HCT116 (cell line): Measurements from ENCODE around the gene DHCR24. TPM values are rescaled to one million over a fixed set of nuclear protein-coding genes. Genes with fewer than 3 reads are reported as not detected.

Experiments
- ATAC-seq: fragments of 200-7000 bp; cut with Tn5 transposase; 2 replicates; pipeline ENCODE4 v1.9.1; 2020; ENCODE audit warnings: mild to moderate bottlenecking, moderate library complexity
- BruUV-seq: library from RNA; stranded (reverse); fragments of 400-500 nt; replicated peaks from 2 replicates; lab custom pipeline; 2021; lab: Mats Ljungman, UMichigan
- CTCF ChIA-PET: fragments of 300-600 bp; sonication (Branson Sonifier 250); formaldehyde crosslinking; loops from one replicate; lab custom pipeline; 2021; ENCODE audit warnings: antibody characterized with exemption; lab: Charles Lee
- POLR2A ChIA-PET: fragments of 300-600, 350-600 bp; sonication (Branson Sonifier 250); formaldehyde crosslinking; loops from one replicate; lab custom pipeline; 2021; ENCODE audit warnings: antibody characterized with exemption; lab: Charles Lee
- RAD21 ChIA-PET, 2 experiments: fragments of 300-600 bp; sonication (Branson Sonifier 250); formaldehyde crosslinking; loops; one replicate each; lab custom pipeline; 2023; ENCODE audit warnings: low total read pairs in 2 of 2; ENCODE audit not compliant: uncharacterized antibody in 2 of 2, unreplicated experiment in 2 of 2, low non-redundant PET in 1 of 2; lab: Charles Lee
- DNase-seq: peaks from one replicate; pipeline ENCODE4 v3.0.0-alpha.2; 2010; ENCODE audit warnings: low read depth, low spot score
- H2AFZ ChIP-seq: fragments of 200-600 bp; shearing (Covaris generic), sonication (generic); 2 replicates; pipeline ENCODE4 v1.6.1; 2017; ENCODE audit warnings: low read depth, mixed run types, mixed read lengths, antibody characterized with exemption, low read length; ENCODE audit not compliant: poor library complexity, severe bottlenecking
- H3K27ac ChIP-seq: 2 replicates; pipeline ENCODE4 v1.5.1; 2012; ENCODE audit warnings: low read depth, low read length
- H3K27me3 ChIP-seq: fragments of 200-600 bp; sonication (generic); 2 replicates; pipeline ENCODE4 v1.6.1; 2016; ENCODE audit warnings: mixed run types, low read length, mixed read lengths; ENCODE audit not compliant: insufficient read depth
- H3K36me3 ChIP-seq, 2 experiments: fragments of 200-500 bp in 1 of 2; fragments of 200-600 bp in 1 of 2; sonication (Bioruptor generic) in 1 of 2; sonication (generic) in 1 of 2; 2 replicates each; pipeline versions ENCODE4 v1.5.1 to v1.6.1; 2014 to 2016; ENCODE audit warnings: low read length in 2 of 2, inconsistent platforms in 1 of 2, mixed read lengths in 1 of 2, mixed run types in 1 of 2; ENCODE audit not compliant: insufficient read depth in 2 of 2, control insufficient read depth in 1 of 2
- H3K4me1 ChIP-seq, 2 experiments: fragments of 200-600 bp in 1 of 2; sonication (generic) in 1 of 2; 2 replicates each; pipeline versions ENCODE4 v1.5.1 to v1.6.1; 2012 to 2017; ENCODE audit warnings: low read length in 2 of 2, inconsistent platforms in 1 of 2, mild to moderate bottlenecking in 1 of 2, mixed read lengths in 1 of 2, mixed run types in 1 of 2, moderate library complexity in 1 of 2; ENCODE audit not compliant: insufficient read depth in 2 of 2, control insufficient read depth in 1 of 2
- H3K4me2 ChIP-seq: fragments of 200-600 bp; sonication (generic); 2 replicates; pipeline ENCODE4 v1.6.1; 2017; ENCODE audit warnings: mixed run types, low read length, mixed read lengths
- H3K4me3 ChIP-seq, 2 experiments: fragments of 200-600 bp in 1 of 2; sonication (generic) in 1 of 2; replicated peaks in 1 of 2; 2 replicates each; pipeline ENCODE4 v1.5.1; 2011 to 2016; ENCODE audit warnings: low read length in 2 of 2, control low read depth in 1 of 2, low read depth in 1 of 2, mild to moderate bottlenecking in 1 of 2, mixed read lengths in 1 of 2, mixed run types in 1 of 2
- H3K79me2 ChIP-seq: fragments of 200-600 bp; sonication (generic); 2 replicates; pipeline ENCODE4 v1.6.1; 2017; ENCODE audit warnings: mild to moderate bottlenecking, mixed run types, low read length, moderate library complexity, mixed read lengths; ENCODE audit not compliant: insufficient read depth
- H3K9ac ChIP-seq: fragments of 200-600 bp; sonication (generic); 2 replicates; pipeline ENCODE4 v1.6.1; 2016; ENCODE audit warnings: low read length, mixed read lengths
- H3K9me2 ChIP-seq: fragments of 200-600 bp; sonication (generic), shearing (Covaris generic); 2 replicates; pipeline ENCODE4 v1.6.1; 2017; ENCODE audit warnings: mixed run types, mild to moderate bottlenecking, moderate library complexity; ENCODE audit not compliant: insufficient read depth
- H3K9me3 ChIP-seq, 2 experiments: fragments of 200-500 bp in 1 of 2; fragments of 200-600 bp in 1 of 2; sonication (Bioruptor generic) in 1 of 2; sonication (generic) in 1 of 2; 2 replicates each; pipeline ENCODE4 v1.6.1; 2014 to 2017; ENCODE audit warnings: low read length in 2 of 2, mixed read lengths in 2 of 2, inconsistent platforms in 1 of 2, low read depth in 1 of 2, mild to moderate bottlenecking in 1 of 2, mixed run types in 1 of 2, moderate library complexity in 1 of 2; ENCODE audit not compliant: control insufficient read depth in 1 of 2, insufficient read depth in 1 of 2
- H4K20me1 ChIP-seq: fragments of 200-600 bp; sonication (generic), shearing (Covaris generic); 2 replicates; pipeline ENCODE4 v1.6.1; 2017; ENCODE audit warnings: mixed run types, mild to moderate bottlenecking, moderate library complexity; ENCODE audit not compliant: insufficient read depth
- ATF3 ChIP-seq: IDR thresholded peaks from 2 replicates; pipeline ENCODE4 v1.6.1; 2012
- CEBPB ChIP-seq: IDR thresholded peaks from 2 replicates; pipeline ENCODE4 v1.6.1; 2012; ENCODE audit warnings: low read depth
- CTCF ChIP-seq, 3 experiments: fragments of 200-600 bp in 1 of 3; sonication (generic) in 1 of 3; IDR thresholded peaks in 2 of 3; conservative IDR thresholded peaks in 1 of 3; 2 replicates each; pipeline ENCODE4 v1.5.1; 2012 to 2017; ENCODE audit warnings: low read depth in 2 of 3, low read length in 2 of 3, antibody characterized with exemption in 1 of 3, borderline replicate concordance in 1 of 3, control low read depth in 1 of 3, mild to moderate bottlenecking in 1 of 3, mixed read lengths in 1 of 3, mixed run types in 1 of 3, moderate library complexity in 1 of 3; ENCODE audit not compliant: insufficient read depth in 1 of 3
- ELF1 ChIP-seq: IDR thresholded peaks from 2 replicates; pipeline ENCODE4 v1.6.1; 2012; ENCODE audit warnings: low read depth, borderline replicate concordance
- MAX ChIP-seq: IDR thresholded peaks from 2 replicates; pipeline ENCODE4 v1.6.1; 2012
- POLR2A ChIP-seq: IDR thresholded peaks from 2 replicates; pipeline ENCODE4 v1.7.0; 2011; ENCODE audit warnings: borderline replicate concordance; ENCODE audit not compliant: insufficient read depth, insufficient read length; ENCODE audit errors: extremely low read depth
- POLR2AphosphoS5 ChIP-seq: IDR thresholded peaks from 2 replicates; pipeline ENCODE4 v1.6.1; 2011; ENCODE audit warnings: mild to moderate bottlenecking, low read depth, low read length, moderate library complexity
- RAD21 ChIP-seq: IDR thresholded peaks from 2 replicates; pipeline ENCODE4 v1.6.1; 2012; ENCODE audit warnings: low read depth, mild to moderate bottlenecking
- SRF ChIP-seq: IDR thresholded peaks from 2 replicates; pipeline ENCODE4 v1.6.1; 2012; ENCODE audit warnings: low read depth
- intact Hi-C: fragments of 100-400 bp; cut with micrococcal nuclease; formaldehyde crosslinking; loops from 2 replicates; pipeline ENCODE4 v1.10.0; 2022
- total RNA-seq: library from RNA; stranded (reverse); gene quantifications from one replicate; pipeline ENCODE4 v1.2.1, GENCODE V29; 2021; ENCODE audit not compliant: unreplicated experiment

The DHCR24 gene
- total RNA-seq, 1 experiment from 2014 or later, result 132 TPM

GRCh38 chr1:54928327-54928726, 41.3 kb upstream of the DHCR24 start:
- ChIA-PET CTCF (no interaction called here), RAD21 (no interaction called here), POLR2A (no interaction called here)
- no peaks in the 10 kb centered on the region for H3K27me3 ChIP-seq
- no peaks in the 10 kb centered on the region for H3K36me3 ChIP-seq
- H3K4me3 ChIP-seq, result no peak overlapping the region
- intact Hi-C loops, result no loop called here
- no peak for TF ChIP-seq RAD21
- DNase-seq, result no peak
- no peak overlapping the region for H3K27ac ChIP-seq
- no peaks in the 10 kb centered on the region for H3K9me3 ChIP-seq
- H3K4me1 ChIP-seq, result 0 out of 4 replicates have a peak, but pooled peaks cover 0 to 3% of the 10 kb centered on the region in 2 experiments
- H3K9ac ChIP-seq, result no peak overlapping the region
- no peaks in the 10 kb centered on the region for H3K79me2 ChIP-seq
- no peaks in the 10 kb centered on the region; the same call in 1 of the 2 replicates for H3K9me2 ChIP-seq
- H2AFZ ChIP-seq, result no peak overlapping the region
- H4K20me1 ChIP-seq, result no peaks in the 10 kb centered on the region
- no peak for ATAC-seq
- BruUV-seq, result no TSS peak
- no peak overlapping the region for H3K4me2 ChIP-seq

- Histone ChIP-seq H3K4me1 (0 out of 4 replicates have a peak, but pooled peaks cover 0 to 3% of the 10 kb centered on the region in 2 experiments), H3K27me3 (no peaks in the 10 kb centered on the region; the same call in 1 of the 2 replicates), H3K79me2 (no peaks in the 10 kb centered on the region), H3K4me2 (no peak overlapping the region), H3K4me3 (no peak overlapping the region), H3K36me3 (no peaks in the 10 kb centered on the region), H3K9ac (no peak overlapping the region), H4K20me1 (no peaks in the 10 kb centered on the region), H3K9me3 (no peaks in the 10 kb centered on the region), H3K27ac (no peak overlapping the region), H3K9me2 (no peaks in the 10 kb centered on the region; the same call in 1 of the 2 replicates), H2AFZ (no peak overlapping the region)
- no TSS peak for BruUV-seq
- POLR2A ChIA-PET, result no interaction called here
- RAD21 ChIA-PET, result no interaction called here
- CTCF ChIA-PET, result no interaction called here
- intact Hi-C loops, result no loop called here
- ATAC-seq (no peak), DNase-seq (no peak)
- TF ChIP-seq ELF1 (no peak), CEBPB (no peak), MAX (no peak), CTCF (IDR thresholded peaks at IDR 0.05 in 2 of 3, conservative IDR thresholded peaks at IDR 0.05 in 1 of 3; ENCODE audit: borderline replicate concordance in 1 of 3, insufficient read depth in 1 of 3, low read depth in 2 of 3, low read length in 2 of 3) (no peak), ATF3 (no peak), POLR2AphosphoS5 (no peak), SRF (no peak), POLR2A (no peak)
These were observed 40.7 kb upstream of the DHCR24 start for GRCh38 chr1:54927472-54928240.
